Measurements from ENCODE around the gene POC1B. TPM values are rescaled to one million over a fixed set of nuclear protein-coding genes. Genes with fewer than 3 reads are reported as not detected.

POC1B gene
- total and polyA plus RNA-seq, 8 donors = 3.4 to 15.5 (median 6.2) TPM

DNA sequence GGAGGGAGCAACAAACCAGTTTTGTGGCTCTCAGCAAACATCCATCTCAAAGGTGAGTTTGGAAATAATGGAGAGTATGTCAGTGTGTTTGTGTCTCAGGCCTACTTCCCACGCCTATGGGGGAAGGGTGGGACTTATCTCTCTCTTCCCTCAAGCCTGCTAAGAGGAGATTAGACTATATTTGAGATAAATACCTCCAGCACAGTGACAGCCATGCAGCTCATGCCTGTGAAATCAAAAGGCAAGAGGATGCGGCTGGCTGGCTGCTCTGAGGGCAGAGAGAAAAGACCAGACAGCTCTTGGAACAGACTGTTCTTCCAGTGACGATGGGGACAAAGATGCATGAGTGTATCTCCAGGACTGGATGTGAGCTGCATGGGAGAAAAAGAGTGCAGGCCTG is 14.7 kb upstream of the POC1B start:
- Histone ChIP-seq H3K27me3 (no peaks in the 10 kb centered on the region), H3K4me1 (no peaks in the 10 kb centered on the region), H3K4me3 (no peak overlapping the region), H3K9me3 (no peaks in the 10 kb centered on the region), H3K27ac (no peak overlapping the region), H3K36me3 (no peaks in the 10 kb centered on the region)
- DNase-seq = no peak
- FAIRE-seq = no peak
- WGBS, 2 donors = 64 to 91% methylated on average over 3 of the region's 3 CpGs
- no peak for ATAC-seq
- TF ChIP-seq, protein P1, sequence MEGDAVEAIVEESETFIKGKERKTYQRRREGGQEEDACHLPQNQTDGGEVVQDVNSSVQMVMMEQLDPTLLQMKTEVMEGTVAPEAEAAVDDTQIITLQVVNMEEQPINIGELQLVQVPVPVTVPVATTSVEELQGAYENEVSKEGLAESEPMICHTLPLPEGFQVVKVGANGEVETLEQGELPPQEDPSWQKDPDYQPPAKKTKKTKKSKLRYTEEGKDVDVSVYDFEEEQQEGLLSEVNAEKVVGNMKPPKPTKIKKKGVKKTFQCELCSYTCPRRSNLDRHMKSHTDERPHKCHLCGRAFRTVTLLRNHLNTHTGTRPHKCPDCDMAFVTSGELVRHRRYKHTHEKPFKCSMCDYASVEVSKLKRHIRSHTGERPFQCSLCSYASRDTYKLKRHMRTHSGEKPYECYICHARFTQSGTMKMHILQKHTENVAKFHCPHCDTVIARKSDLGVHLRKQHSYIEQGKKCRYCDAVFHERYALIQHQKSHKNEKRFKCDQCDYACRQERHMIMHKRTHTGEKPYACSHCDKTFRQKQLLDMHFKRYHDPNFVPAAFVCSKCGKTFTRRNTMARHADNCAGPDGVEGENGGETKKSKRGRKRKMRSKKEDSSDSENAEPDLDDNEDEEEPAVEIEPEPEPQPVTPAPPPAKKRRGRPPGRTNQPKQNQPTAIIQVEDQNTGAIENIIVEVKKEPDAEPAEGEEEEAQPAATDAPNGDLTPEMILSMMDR (IDR thresholded peaks at IDR 0.05) = no peak
- intact Hi-C loops (cut with DNase I) = no loop called here

- no peak overlapping the region for H3K4me3 ChIP-seq
- TF ChIP-seq, protein P1 (IDR thresholded peaks at IDR 0.05) = no peak
- no peaks in the 10 kb centered on the region for H3K27me3 ChIP-seq
- no peaks in the 10 kb centered on the region for H3K36me3 ChIP-seq
- ATAC-seq (no peak), FAIRE-seq (no peak), DNase-seq (no peak)
- H3K4me1 ChIP-seq = no peaks in the 10 kb centered on the region
- intact Hi-C loops (cut with DNase I) = no loop called here
- H3K27ac ChIP-seq = no peak overlapping the region
- WGBS, 2 donors = 60 to 84% methylated on average over 5 of the region's 5 CpGs
- H3K9me3 ChIP-seq = no peaks in the 10 kb centered on the region
Observed at GRCh38 chr12:89539426-89540223, 13.8 kb upstream of the POC1B start.

- H3K9me3 ChIP-seq = no peaks in the 10 kb centered on the region
Observed at GRCh38 chr12:89538897-89539296, 13.1 kb upstream of the POC1B start.

DNA sequence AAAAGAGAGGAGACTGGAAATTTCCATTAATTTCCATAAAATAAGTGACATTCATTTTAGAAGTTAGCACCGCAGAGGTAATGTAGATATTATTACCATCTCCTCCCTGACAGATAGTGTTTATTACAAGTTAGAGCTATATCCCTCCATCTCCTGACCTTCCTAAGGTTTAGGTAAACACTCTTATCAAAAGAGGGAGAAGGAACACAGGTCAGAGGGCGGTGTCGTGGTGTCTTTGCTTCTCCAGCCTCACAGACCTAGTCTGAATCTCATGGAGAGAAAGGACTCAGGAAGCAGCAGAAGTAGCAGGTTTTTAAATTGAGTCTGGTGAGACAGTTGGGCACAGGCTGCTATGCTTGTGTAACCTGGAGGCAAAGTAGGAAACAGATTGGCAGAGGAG is 11.5 kb upstream of the POC1B start:
- no peak overlapping the region for H3K4me3 ChIP-seq
- FAIRE-seq (no peak), DNase-seq (no peak), ATAC-seq (no peak)
- intact Hi-C loops (cut with DNase I) = no loop called here
- no peaks in the 10 kb centered on the region for H3K27me3 ChIP-seq
- no peaks in the 10 kb centered on the region for H3K4me1 ChIP-seq
- no peaks in the 10 kb centered on the region for H3K9me3 ChIP-seq
- 62 to 66% methylated on average over 3 of the region's 3 CpGs for WGBS, 2 donors
- TF ChIP-seq, protein P1 (IDR thresholded peaks at IDR 0.05) = no peak
- no peak overlapping the region for H3K27ac ChIP-seq
- no peaks in the 10 kb centered on the region for H3K36me3 ChIP-seq

More at GRCh38 chr12:89538897-89539296, 13.1 kb upstream of the POC1B start:
- no peak for ATAC-seq
- Histone ChIP-seq H3K4me3 (no peak overlapping the region), H3K27ac (no peak overlapping the region), H3K27me3 (no peaks in the 10 kb centered on the region), H3K36me3 (no peaks in the 10 kb centered on the region), H3K4me1 (no peaks in the 10 kb centered on the region)
- DNase-seq = no peak
- FAIRE-seq = no peak
- TF ChIP-seq, protein P1 (IDR thresholded peaks at IDR 0.05) = no peak
- intact Hi-C loops (cut with DNase I) = no loop called here
- WGBS, 2 donors = 51 to 83% methylated on average over 4 of the region's 4 CpGs

- TF ChIP-seq, protein P1 (IDR thresholded peaks at IDR 0.05) = peak; percentile 36 to 57 (median 46)
- WGBS, 2 donors = 30 to 37% methylated on average over 1 of the region's 1 CpG
- H3K4me3 ChIP-seq = no peak overlapping the region
- peak; percentile 85 for FAIRE-seq
- peaks cover 5 to 9% (median 7%) of the 10 kb centered on the region in 3 donors for H3K4me1 ChIP-seq
- no peaks in the 10 kb centered on the region for H3K9me3 ChIP-seq
- no peaks in the 10 kb centered on the region for H3K36me3 ChIP-seq
- ATAC-seq = peak in 3 of 4 donors; percentile 28 to 37 (median 34)
- intact Hi-C loops (cut with DNase I) = loop anchor here in 2 of 3 donors (5.0 to 10.0 kb wide), 3 partner anchors 57 to 505 kb away; no protein-coding TSS in a partner anchor
- DNase-seq = no peak
- no peak overlapping the region for H3K27ac ChIP-seq
- no peaks in the 10 kb centered on the region for H3K27me3 ChIP-seq
Observed at GRCh38 chr12:89529738-89530137, 3.9 kb upstream of the POC1B start.
